Endothelial cell of umbilical vein (primary cell): Measurements from ENCODE around the gene CDKN2AIP. TPM values are rescaled to one million over a fixed set of nuclear protein-coding genes. Genes with fewer than 3 reads are reported as not detected.

Experiments used
- BruUV-seq: library from RNA; stranded (reverse); fragments of 400-500 nt; replicated peaks from 2 replicates; lab custom pipeline; 2021; lab: Mats Ljungman, UMichigan
- CTCF ChIA-PET: fragments of 300-600, 350-600 bp; sonication (Branson Sonifier 250); formaldehyde crosslinking; loops from one replicate; lab custom pipeline; 2021; ENCODE audit warnings: antibody characterized with exemption, inconsistent platforms; lab: Charles Lee
- POLR2A ChIA-PET: fragments of 300-600, 350-600 bp; sonication (Branson Sonifier 250); formaldehyde crosslinking; loops from one replicate; lab custom pipeline; 2021; ENCODE audit warnings: antibody characterized with exemption, inconsistent platforms; lab: Charles Lee
- DNase-seq: peaks from one replicate; pipeline ENCODE4 v3.0.0-alpha.2; 2011; ENCODE audit warnings: low read depth, low spot score
- FAIRE-seq: peaks from 2 replicates; lab custom pipeline; 2011; peaks lifted over from hg19 to GRCh38; lab: Jason Lieb, UNC
- H2AFZ ChIP-seq: 2 replicates; pipeline ENCODE4 v1.6.0; 2012; ENCODE audit warnings: low read depth, low read length, control low read depth, inconsistent platforms
- H3K27ac ChIP-seq: 2 replicates; pipeline ENCODE4 v1.5.1; 2011; ENCODE audit warnings: low read depth, mild to moderate bottlenecking, control low read depth, low read length, moderate library complexity; ENCODE audit not compliant: insufficient read depth
- H3K27me3 ChIP-seq, 2 experiments: 2 replicates each; pipeline versions ENCODE4 v1.6.0 to v1.6.1; 2011; ENCODE audit warnings: low read length in 2 of 2, mixed read lengths in 1 of 2; ENCODE audit not compliant: control insufficient read depth in 2 of 2, insufficient read depth in 2 of 2
- H3K36me3 ChIP-seq, 2 experiments: 2 replicates in 1 of 2; 3 replicates in 1 of 2; pipeline ENCODE4 v1.5.1; 2011; ENCODE audit warnings: low read length in 2 of 2, mild to moderate bottlenecking in 1 of 2, moderate library complexity in 1 of 2; ENCODE audit not compliant: control insufficient read depth in 2 of 2, insufficient read depth in 2 of 2; ENCODE audit errors: extremely low read depth in 1 of 2
- H3K4me1 ChIP-seq: 3 replicates; pipeline ENCODE4 v1.5.1; 2011; ENCODE audit warnings: mild to moderate bottlenecking, low read length; ENCODE audit not compliant: control insufficient read depth, insufficient read depth; ENCODE audit errors: extremely low read depth
- H3K4me2 ChIP-seq: 2 replicates; pipeline ENCODE4 v1.6.1; 2011; ENCODE audit warnings: low read length, control low read depth, mixed read lengths; ENCODE audit not compliant: insufficient read depth
- H3K4me3 ChIP-seq, 3 experiments: fragments of 200-600 bp in 1 of 3; sonication (generic), shearing (Covaris generic) in 1 of 3; replicated peaks in 1 of 3; 2 replicates each; pipeline ENCODE4 v1.5.1; 2011 to 2016; ENCODE audit warnings: control low read depth in 3 of 3, low read length in 3 of 3, mild to moderate bottlenecking in 2 of 3, inconsistent platforms in 1 of 3, low read depth in 1 of 3, moderate library complexity in 1 of 3; ENCODE audit not compliant: insufficient read depth in 1 of 3
- H3K79me2 ChIP-seq: 2 replicates; pipeline ENCODE4 v1.6.0; 2012; ENCODE audit warnings: low read length, inconsistent platforms; ENCODE audit not compliant: control insufficient read depth, insufficient read depth
- H3K9ac ChIP-seq: replicated peaks from 2 replicates; pipeline ENCODE3; 2011; ENCODE audit warnings: low read length, control low read depth; ENCODE audit not compliant: insufficient read depth; ENCODE audit errors: extremely low read depth
- H3K9me1 ChIP-seq: replicated peaks from 3 replicates; pipeline ENCODE4 v1.6.0; 2011; ENCODE audit warnings: mild to moderate bottlenecking, low read length; ENCODE audit not compliant: control insufficient read depth, insufficient read depth; ENCODE audit errors: extremely low read depth
- H3K9me3 ChIP-seq: replicated peaks from 2 replicates; pipeline ENCODE4 v1.5.1; 2012; ENCODE audit warnings: low read length, inconsistent platforms; ENCODE audit not compliant: control insufficient read depth, insufficient read depth
- H4K20me1 ChIP-seq: replicated peaks from 2 replicates; pipeline ENCODE3; 2011; ENCODE audit warnings: mild to moderate bottlenecking, low read length; ENCODE audit not compliant: control insufficient read depth, insufficient read depth; ENCODE audit errors: extremely low read depth
- JUN ChIP-seq: IDR thresholded peaks from 2 replicates; pipeline ENCODE4 v1.6.1; 2011; ENCODE audit warnings: borderline replicate concordance, low read depth; ENCODE audit not compliant: insufficient read length, insufficient read depth
- MAX ChIP-seq: IDR thresholded peaks from 2 replicates; pipeline ENCODE4 v1.6.1; 2011; ENCODE audit not compliant: insufficient read depth, insufficient read length
- MYC ChIP-seq: IDR thresholded peaks from one replicate; pipeline ENCODE4 v1.6.1; 2011; ENCODE audit warnings: mild to moderate bottlenecking, low read depth, low read length
- POLR2AphosphoS5 ChIP-seq: IDR thresholded peaks from 2 replicates; pipeline ENCODE4 v1.6.1; 2012; ENCODE audit warnings: low read depth, mild to moderate bottlenecking, control low read depth, low read length, moderate library complexity; ENCODE audit not compliant: insufficient read depth
- dilution Hi-C: fragments of 300-500 bp; cut with MboI; formaldehyde crosslinking; loops from one replicate; pipeline ENCODE4 v1.15.0; 2019; ENCODE audit warnings: low sequenced_read_pairs; ENCODE audit not compliant: extremely low pct_ligation_motif_present
- intact Hi-C: fragments of 100-400 bp; cut with micrococcal nuclease; formaldehyde crosslinking; loops from one replicate; pipeline ENCODE4 v1.10.0; 2022
- polyA plus RNA-seq, 4 experiments: library from polyadenylated mRNA; depleted of rRNA in 3 of 4; stranded (reverse) in 3 of 4; unstranded in 1 of 4; fragments of >200 nt; gene quantifications; 2 replicates each; pipeline versions ENCODE4 v1.2.1 to v1.2.3, GENCODE V29; 2011 to 2012; ENCODE audit warnings: missing spikeins in 1 of 4
- total RNA-seq: library from RNA; stranded (reverse); gene quantifications from 2 replicates; pipeline ENCODE4 v1.2.3, GENCODE V29; 2021

Gene CDKN2AIP
- total and polyA plus RNA-seq, 2 donors (not counting 3 experiments of a cell fraction or from before 2014, with no cell fraction given), result 5.1 to 12.8 TPM

- ChIA-PET CTCF (interaction anchor here (1.2 to 2.3 kb wide), 4 partner anchors 13 to 505 kb away, joined by 3 to 20 read pairs (median 4); no protein-coding TSS in a partner anchor), POLR2A (interaction anchor here (1.1 to 1.3 kb wide), 2 partner anchors 10 to 60 kb away, joined by 3 to 4 read pairs; no protein-coding TSS in a partner anchor)
- TSS peak; percentile 61 for BruUV-seq
- no peaks in the 10 kb centered on the region for H3K9me3 ChIP-seq
- FAIRE-seq, result peak; percentile 65
- peak overlapping the region; percentile 89 for H3K27ac ChIP-seq
- peaks cover 8 to 23% of the 10 kb centered on the region in 2 experiments for H3K36me3 ChIP-seq
- H3K4me3 ChIP-seq, result peak overlapping the region; percentile 34 to 68 (median 66)
- peak overlapping the region; percentile 83 for H3K4me2 ChIP-seq
- no peaks in the 10 kb centered on the region for H3K27me3 ChIP-seq
- H3K79me2 ChIP-seq, result peaks cover 33% of the 10 kb centered on the region
- H4K20me1 ChIP-seq, result no peaks in the 10 kb centered on the region
- peak overlapping the region; percentile 91 for H3K9ac ChIP-seq
- peak overlapping the region; percentile 72 for H2AFZ ChIP-seq
- peaks cover 26% of the 10 kb centered on the region for H3K4me1 ChIP-seq
- dilution Hi-C loops, result no loop called here
- peak; percentile 80 for DNase-seq
- intact Hi-C loops, result loop anchor here (1.0 to 2.0 kb wide), 5 partner anchors 36 to 345 kb away; partner anchors contain the start of genes RWDD4, TRAPPC11 and WWC2
- TF ChIP-seq JUN (no peak), MAX (peak; percentile 21)
- no peaks in the 10 kb centered on the region for H3K9me1 ChIP-seq
Measured at GRCh38 chr4:183443655-183444213, 702 bp upstream of the CDKN2AIP start.

- no peak for DNase-seq
- Histone ChIP-seq H3K9me1 (no peaks in the 10 kb centered on the region), H4K20me1 (no peaks in the 10 kb centered on the region), H3K36me3 (peaks cover 8 to 25% of the 10 kb centered on the region in 2 experiments), H3K4me1 (peaks cover 21% of the 10 kb centered on the region), H2AFZ (peak overlapping the region; percentile 59), H3K4me2 (peak overlapping the region; percentile 74), H3K79me2 (peaks cover 33% of the 10 kb centered on the region), H3K27me3 (no peaks in the 10 kb centered on the region), H3K9ac (peak overlapping the region; percentile 91), H3K9me3 (no peaks in the 10 kb centered on the region), H3K4me3 (peak overlapping the region; percentile 24 to 68 (median 66)), H3K27ac (peak overlapping the region; percentile 89)
- dilution Hi-C loops, result no loop called here
- TF ChIP-seq POLR2AphosphoS5 (no peak), MAX (no peak), MYC (no peak)
- FAIRE-seq, result peak; percentile 21
- no TSS peak for BruUV-seq
- ChIA-PET CTCF (interaction anchor here (1.0 kb wide), 1 partner anchor 38 kb away, joined by 3 read pairs; no protein-coding TSS in a partner anchor), POLR2A (interaction anchor here (1.0 kb wide), 1 partner anchor 59 kb away, joined by 3 read pairs; no protein-coding TSS in a partner anchor)
- intact Hi-C loops, result loop anchor here (2.0 kb wide), 2 partner anchors 110 to 346 kb away; partner anchors contain the start of gene WWC2
Measured at GRCh38 chr4:183445097-183445428, 627 bp downstream of the CDKN2AIP start.
